Measurements from ENCODE around the gene NXNL1.
A peak's percentile ranks its signal among the peaks of the same experiment; 100 is the strongest.

NXNL1 gene

GRCh38 chr19:17468302-17469091 lies 7.8 kb upstream of the NXNL1 start:
- Histone ChIP-seq H3K9ac (ENCODE audit: low read length) (peak overlapping the region; percentile 65), H3K27ac (ENCODE audit: low read depth, low read length) (peak overlapping the region; percentile 83), H3K9me3 (ENCODE audit: low read length) (no peaks in the 10 kb centered on the region), H3K4me1 (ENCODE audit: insufficient read depth, low read length) (peaks cover 20% of the 10 kb centered on the region), H3K36me3 (ENCODE audit: insufficient read depth, low read length) (no peaks in the 10 kb centered on the region), H3K27me3 (ENCODE audit: control insufficient read depth in 1 of 2, insufficient read depth in 2 of 2, low read length in 2 of 2) (no peaks in the 10 kb centered on the region), H3K4me3 (ENCODE audit: low read depth in 1 of 2, low read length in 2 of 2) (peak overlapping the region; percentile 34 to 87)

DNA sequence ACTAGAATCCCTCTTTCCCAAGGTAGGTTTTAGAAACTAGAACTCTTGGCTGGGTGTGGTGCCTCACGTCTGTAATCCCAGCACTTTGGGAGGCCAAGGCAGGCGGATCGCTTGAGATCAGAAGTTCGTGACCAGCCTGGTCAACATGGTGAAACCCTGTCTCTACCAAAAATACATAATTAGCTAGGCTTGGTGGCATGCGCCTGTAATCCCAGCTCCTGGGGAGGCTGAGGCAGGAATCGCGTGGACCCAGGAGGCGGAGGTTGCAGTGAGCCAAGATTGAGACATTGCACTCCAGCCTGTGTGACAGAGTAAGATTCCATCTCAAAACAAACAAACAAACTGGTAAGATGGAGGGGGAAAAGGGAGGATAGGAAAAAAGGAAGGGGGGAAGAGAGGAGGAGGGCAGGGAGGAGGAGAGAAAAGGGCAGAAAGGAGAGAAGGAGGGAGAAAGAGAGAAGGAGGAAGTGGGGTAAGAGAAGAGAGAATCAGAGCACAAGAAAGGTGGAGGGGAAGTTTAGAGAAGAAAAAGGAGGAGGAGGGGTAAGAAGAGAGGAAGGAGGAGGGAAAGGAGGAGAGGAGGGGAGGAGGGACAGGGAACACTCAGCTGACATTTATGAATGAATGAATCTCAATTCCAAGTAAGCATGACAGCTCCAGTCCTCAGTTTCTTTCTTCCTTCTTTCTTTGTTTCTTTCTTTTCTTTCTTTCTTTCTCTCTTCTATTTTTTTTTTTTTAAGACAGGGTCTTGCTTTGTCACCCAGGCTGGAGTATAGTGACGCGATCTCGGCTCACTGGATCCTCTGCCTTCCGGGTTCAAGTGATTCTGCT lies 7.0 kb upstream of the NXNL1 start:
- Histone ChIP-seq H3K4me1 (ENCODE audit: insufficient read depth, low read length) (peaks cover 20% of the 10 kb centered on the region), H3K27ac (ENCODE audit: low read depth, low read length) (no peak overlapping the region), H3K4me3 (ENCODE audit: low read depth in 1 of 2, low read length in 2 of 2) (peak overlapping the region in 1 of 2 donors; percentile 87), H3K9me3 (ENCODE audit: low read length) (no peaks in the 10 kb centered on the region), H3K27me3 (ENCODE audit: control insufficient read depth in 1 of 2, insufficient read depth in 2 of 2, low read length in 2 of 2) (no peaks in the 10 kb centered on the region), H3K36me3 (ENCODE audit: insufficient read depth, low read length) (no peaks in the 10 kb centered on the region), H3K9ac (ENCODE audit: low read length) (peak overlapping the region; percentile 65)

GRCh38 chr19:17466487-17466850 lies 5.7 kb upstream of the NXNL1 start:
- Histone ChIP-seq H3K27me3 (ENCODE audit: control insufficient read depth in 1 of 2, insufficient read depth in 2 of 2, low read length in 2 of 2) (no peaks in the 10 kb centered on the region), H3K36me3 (ENCODE audit: insufficient read depth, low read length) (no peaks in the 10 kb centered on the region), H3K4me3 (ENCODE audit: low read depth in 1 of 2, low read length in 2 of 2) (no peak overlapping the region), H3K9me3 (ENCODE audit: low read length) (no peaks in the 10 kb centered on the region), H3K4me1 (ENCODE audit: insufficient read depth, low read length) (peaks cover 17% of the 10 kb centered on the region), H3K9ac (ENCODE audit: low read length) (no peak overlapping the region), H3K27ac (ENCODE audit: low read depth, low read length) (no peak overlapping the region)

GRCh38 chr19:17458970-17459369 lies 1.8 kb downstream of the NXNL1 start:
- Histone ChIP-seq H3K27ac (ENCODE audit: low read depth, low read length) (no peak overlapping the region), H3K4me1 (ENCODE audit: insufficient read depth, low read length) (no peaks in the 10 kb centered on the region), H3K9me3 (ENCODE audit: low read length) (no peaks in the 10 kb centered on the region), H3K4me3 (ENCODE audit: low read depth in 1 of 2, low read length in 2 of 2) (no peak overlapping the region), H3K36me3 (ENCODE audit: insufficient read depth, low read length) (no peaks in the 10 kb centered on the region), H3K9ac (ENCODE audit: low read length) (no peak overlapping the region), H3K27me3 (ENCODE audit: control insufficient read depth in 1 of 2, insufficient read depth in 2 of 2, low read length in 2 of 2) (peaks cover 7 to 40% of the 10 kb centered on the region in 2 donors)

DNA sequence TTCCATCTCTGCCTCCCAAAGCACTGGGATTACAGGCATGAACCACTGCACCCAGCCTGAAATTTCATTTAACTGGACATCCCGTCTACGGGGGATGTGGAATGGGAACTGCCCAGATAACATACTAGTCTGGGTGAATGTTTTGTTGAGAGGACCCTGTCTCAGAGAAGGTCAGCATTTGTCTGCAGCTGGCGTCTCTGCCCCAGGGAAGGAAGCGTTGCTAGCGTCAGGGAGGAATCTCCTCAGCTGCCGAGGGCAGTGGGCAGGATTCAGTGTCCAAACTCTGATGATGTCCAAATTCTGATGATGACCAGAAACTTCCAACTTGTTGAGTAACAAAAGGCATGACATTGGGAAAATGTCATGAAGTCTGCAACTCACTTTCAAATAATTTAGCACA lies 3.1 kb downstream of the NXNL1 start:
- no peak overlapping the region for H3K4me3 ChIP-seq (ENCODE audit: low read depth in 1 of 2, low read length in 2 of 2)

GRCh38 chr19:17456127-17456526 lies 4.6 kb downstream of the NXNL1 start:
- Histone ChIP-seq H3K9me3 (ENCODE audit: low read length) (no peaks in the 10 kb centered on the region), H3K4me1 (ENCODE audit: insufficient read depth, low read length) (no peaks in the 10 kb centered on the region), H3K27ac (ENCODE audit: low read depth, low read length) (no peak overlapping the region), H3K36me3 (ENCODE audit: insufficient read depth, low read length) (no peaks in the 10 kb centered on the region), H3K27me3 (ENCODE audit: control insufficient read depth in 1 of 2, insufficient read depth in 2 of 2, low read length in 2 of 2) (peaks cover 7 to 41% of the 10 kb centered on the region in 2 donors), H3K9ac (ENCODE audit: low read length) (no peak overlapping the region), H3K4me3 (ENCODE audit: low read depth in 1 of 2, low read length in 2 of 2) (no peak overlapping the region)

More for the DNA sequence above, 3.1 kb downstream of the NXNL1 start:
- no peak overlapping the region for H3K27ac ChIP-seq (ENCODE audit: low read depth, low read length)
- no peaks in the 10 kb centered on the region for H3K9me3 ChIP-seq (ENCODE audit: low read length)
- peaks cover 7 to 41% of the 10 kb centered on the region in 2 donors for H3K27me3 ChIP-seq (ENCODE audit: control insufficient read depth in 1 of 2, insufficient read depth in 2 of 2, low read length in 2 of 2)
- no peaks in the 10 kb centered on the region for H3K36me3 ChIP-seq (ENCODE audit: insufficient read depth, low read length)
- no peak overlapping the region for H3K9ac ChIP-seq (ENCODE audit: low read length)
- H3K4me1 ChIP-seq (ENCODE audit: insufficient read depth, low read length) = no peaks in the 10 kb centered on the region

- no peak overlapping the region for H3K9ac ChIP-seq (ENCODE audit: low read length)
- no peaks in the 10 kb centered on the region for H3K36me3 ChIP-seq (ENCODE audit: insufficient read depth, low read length)
- H3K27me3 ChIP-seq (ENCODE audit: control insufficient read depth in 1 of 2, insufficient read depth in 2 of 2, low read length in 2 of 2) = peaks cover 7 to 36% of the 10 kb centered on the region in 2 donors
- H3K4me1 ChIP-seq (ENCODE audit: insufficient read depth, low read length) = no peaks in the 10 kb centered on the region
- no peak overlapping the region for H3K27ac ChIP-seq (ENCODE audit: low read depth, low read length)
- H3K9me3 ChIP-seq (ENCODE audit: low read length) = no peaks in the 10 kb centered on the region
- no peak overlapping the region for H3K4me3 ChIP-seq (ENCODE audit: low read depth in 1 of 2, low read length in 2 of 2)
These were observed 5.2 kb downstream of the NXNL1 start for GRCh38 chr19:17455308-17456123.

DNA sequence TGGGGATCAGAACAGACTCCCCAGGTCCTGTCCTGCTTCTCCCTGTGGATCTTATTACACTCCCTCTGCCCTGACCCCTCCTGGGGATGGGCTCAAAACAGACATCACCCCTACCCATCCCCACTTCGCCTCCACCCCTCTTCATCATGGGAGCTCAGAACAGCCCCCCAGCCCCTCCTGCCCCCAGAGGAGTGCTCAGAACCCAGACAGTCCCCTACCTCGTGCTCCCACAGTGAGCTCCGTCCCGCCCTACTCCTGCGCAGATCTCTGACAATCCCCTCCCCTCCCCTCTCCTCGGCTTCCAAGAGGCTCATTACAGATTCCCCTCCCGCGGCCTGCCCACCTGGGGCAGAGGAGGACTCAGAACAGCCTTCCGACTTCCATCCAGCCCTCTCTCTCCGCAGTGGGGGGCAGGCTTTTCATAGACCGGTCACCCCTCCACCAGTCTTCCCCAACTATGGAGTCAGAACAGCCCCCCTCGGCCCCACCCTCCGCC lies 6.1 kb downstream of the NXNL1 start:
- Histone ChIP-seq H3K9me3 (ENCODE audit: low read length) (no peaks in the 10 kb centered on the region), H3K9ac (ENCODE audit: low read length) (no peak overlapping the region), H3K36me3 (ENCODE audit: insufficient read depth, low read length) (no peaks in the 10 kb centered on the region), H3K27me3 (ENCODE audit: control insufficient read depth in 1 of 2, insufficient read depth in 2 of 2, low read length in 2 of 2) (peaks cover 7 to 29% of the 10 kb centered on the region in 2 donors), H3K27ac (ENCODE audit: low read depth, low read length) (no peak overlapping the region), H3K4me1 (ENCODE audit: insufficient read depth, low read length) (no peaks in the 10 kb centered on the region), H3K4me3 (ENCODE audit: low read depth in 1 of 2, low read length in 2 of 2) (no peak overlapping the region)

- H3K4me1 ChIP-seq (ENCODE audit: insufficient read depth, low read length) = no peaks in the 10 kb centered on the region
- H3K27ac ChIP-seq (ENCODE audit: low read depth, low read length) = no peak overlapping the region
- H3K27me3 ChIP-seq (ENCODE audit: control insufficient read depth in 1 of 2, insufficient read depth in 2 of 2, low read length in 2 of 2) = peaks cover 7 to 23% of the 10 kb centered on the region in 2 donors
- H3K9ac ChIP-seq (ENCODE audit: low read length) = no peak overlapping the region
- no peaks in the 10 kb centered on the region for H3K9me3 ChIP-seq (ENCODE audit: low read length)
- no peak overlapping the region for H3K4me3 ChIP-seq (ENCODE audit: low read depth in 1 of 2, low read length in 2 of 2)
- no peaks in the 10 kb centered on the region for H3K36me3 ChIP-seq (ENCODE audit: insufficient read depth, low read length)
These were observed 8.9 kb downstream of the NXNL1 start for GRCh38 chr19:17451820-17452219.

DNA sequence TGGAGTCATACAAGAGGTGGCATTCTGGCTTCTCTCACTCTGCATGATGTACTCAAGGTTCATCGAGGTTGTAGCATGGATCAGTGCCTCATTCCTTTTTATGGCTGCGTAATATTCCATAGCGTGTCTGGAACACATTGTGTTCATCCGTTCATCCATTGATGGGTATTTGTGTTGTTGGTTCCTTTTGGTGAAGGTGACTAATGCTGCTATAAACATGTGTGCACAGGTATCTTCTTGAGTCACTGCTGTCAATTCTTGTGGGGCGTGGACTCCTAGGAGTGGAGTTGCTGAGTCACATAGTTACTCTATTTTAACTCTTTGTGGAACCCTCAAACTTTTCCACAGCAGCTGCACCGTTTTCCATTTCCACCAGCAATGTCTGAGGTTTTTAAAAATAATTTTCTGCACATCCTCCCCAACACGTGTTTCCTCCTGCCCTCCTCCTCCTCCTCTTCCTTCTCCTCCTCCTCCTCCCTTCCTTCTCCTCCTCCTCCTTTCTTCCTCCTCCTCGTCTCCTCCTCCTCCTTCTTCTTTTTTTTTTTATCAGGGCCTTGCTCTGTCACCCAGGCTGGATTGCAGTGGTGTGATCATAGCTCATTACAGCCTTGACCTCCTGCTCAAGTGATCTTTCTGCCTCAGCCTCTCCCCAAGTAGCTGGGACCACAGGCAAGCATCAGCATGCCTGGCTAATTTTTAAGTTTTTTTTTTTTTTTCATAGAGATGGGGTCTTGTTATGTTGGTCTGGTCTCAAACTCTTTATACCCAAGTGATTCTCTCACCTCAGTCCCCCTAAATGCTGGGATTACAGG lies 10.3 kb downstream of the NXNL1 start:
- Histone ChIP-seq H3K9me3 (ENCODE audit: low read length) (no peaks in the 10 kb centered on the region), H3K36me3 (ENCODE audit: insufficient read depth, low read length) (no peaks in the 10 kb centered on the region), H3K4me1 (ENCODE audit: insufficient read depth, low read length) (no peaks in the 10 kb centered on the region), H3K27ac (ENCODE audit: low read depth, low read length) (no peak overlapping the region), H3K27me3 (ENCODE audit: control insufficient read depth in 1 of 2, insufficient read depth in 2 of 2, low read length in 2 of 2) (peaks cover 7 to 10% of the 10 kb centered on the region in 2 donors), H3K9ac (ENCODE audit: low read length) (no peak overlapping the region), H3K4me3 (ENCODE audit: low read depth in 1 of 2, low read length in 2 of 2) (no peak overlapping the region)
